ENCODE data around the gene FAHD1.

The FAHD1 gene

GRCh38 chr16:1826691-1827573 is at the start of gene FAHD1, which contains the start of gene HAGH:
TSS of gene FAHD1 (plus strand) at chr16:1827206. CDS start at chr16:1827239, 33 bp downstream.
TSS of gene HAGH (minus strand) at chr16:1826825. CDS start at chr16:1826787, 38 bp downstream.
- DNase-seq (ENCODE audit: low read depth in 2 of 2, low spot score in 1 of 2), result peak; percentile 72 to 76

- no peak for DNase-seq (ENCODE audit: low read depth in 2 of 2, low spot score in 1 of 2)
Measured at GRCh38 chr16:1777375-1778199, 49.4 kb upstream of the FAHD1 start.

DNA sequence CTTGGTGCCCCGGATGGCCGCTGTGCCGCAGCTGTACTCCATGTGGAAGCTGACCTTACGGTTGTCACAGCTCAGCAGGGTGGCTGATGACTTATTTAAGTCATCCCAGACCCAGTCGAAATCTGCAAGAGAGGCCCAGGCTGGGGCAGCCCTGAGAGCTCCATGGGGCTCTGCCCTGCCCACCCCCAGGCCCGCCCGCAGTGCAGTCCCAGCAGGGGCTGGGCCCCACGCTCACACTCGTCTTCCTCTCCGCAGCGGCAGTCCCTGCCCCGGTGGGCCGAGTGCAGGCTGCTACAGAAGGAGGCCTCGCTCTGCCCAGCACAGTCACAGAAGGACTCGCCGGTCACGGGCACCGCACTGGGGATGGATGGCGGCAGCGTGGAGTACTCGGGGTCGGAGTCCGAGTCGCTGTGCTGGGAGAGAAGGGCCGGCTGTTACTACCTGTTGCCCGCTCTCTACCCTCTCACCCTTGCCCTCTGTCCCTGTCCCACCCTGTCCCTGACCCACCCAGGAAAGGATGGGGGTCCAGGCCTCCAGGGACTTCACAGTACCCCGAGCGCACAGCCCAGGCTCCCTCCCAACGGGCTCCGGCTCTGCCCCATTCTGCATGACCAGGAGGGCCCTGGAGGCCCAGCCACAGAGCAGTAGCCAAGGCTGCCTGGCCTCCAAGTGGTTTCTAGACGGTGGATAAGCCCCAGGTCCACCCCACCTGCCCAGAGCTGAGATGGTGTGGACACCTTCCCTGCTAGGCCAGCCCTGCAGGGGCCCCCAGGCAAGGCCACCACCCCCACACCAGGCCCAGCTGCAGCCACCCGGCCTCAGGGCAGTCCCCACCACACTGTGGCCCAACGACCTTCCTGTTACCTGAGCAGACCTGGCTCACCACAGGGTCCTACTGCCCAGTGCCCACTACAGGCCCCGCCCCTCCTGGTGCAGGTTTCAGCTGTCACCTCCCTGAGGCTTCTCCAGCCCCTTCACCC is 48.5 kb upstream of the FAHD1 start:
- DNase-seq (ENCODE audit: low read depth in 2 of 2, low spot score in 1 of 2), result no peak

DNA sequence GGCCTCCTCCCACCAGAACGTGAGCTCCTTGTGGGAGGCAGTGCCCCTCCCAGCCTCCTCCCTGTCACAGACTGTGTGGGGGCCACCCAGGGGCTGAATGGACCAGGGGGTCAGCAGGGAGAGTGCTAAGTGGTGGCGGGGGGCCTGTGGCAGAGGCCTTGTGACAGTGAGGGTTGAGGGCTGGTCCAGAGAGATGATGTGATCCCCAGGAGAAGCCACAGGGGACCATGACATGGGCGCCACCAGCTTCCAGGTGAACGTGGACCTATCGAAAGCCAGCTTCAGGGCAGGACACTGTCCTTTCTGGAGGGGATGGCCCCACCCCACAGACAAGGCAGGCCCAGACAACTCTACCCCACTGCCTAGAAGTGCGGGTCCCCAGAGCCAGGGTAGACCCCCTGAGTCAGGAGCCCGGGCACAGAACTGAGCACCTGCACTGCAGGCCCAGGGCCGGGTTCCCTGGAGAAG is 47.7 kb upstream of the FAHD1 start:
- DNase-seq (ENCODE audit: low read depth in 2 of 2, low spot score in 1 of 2), result no peak

DNA sequence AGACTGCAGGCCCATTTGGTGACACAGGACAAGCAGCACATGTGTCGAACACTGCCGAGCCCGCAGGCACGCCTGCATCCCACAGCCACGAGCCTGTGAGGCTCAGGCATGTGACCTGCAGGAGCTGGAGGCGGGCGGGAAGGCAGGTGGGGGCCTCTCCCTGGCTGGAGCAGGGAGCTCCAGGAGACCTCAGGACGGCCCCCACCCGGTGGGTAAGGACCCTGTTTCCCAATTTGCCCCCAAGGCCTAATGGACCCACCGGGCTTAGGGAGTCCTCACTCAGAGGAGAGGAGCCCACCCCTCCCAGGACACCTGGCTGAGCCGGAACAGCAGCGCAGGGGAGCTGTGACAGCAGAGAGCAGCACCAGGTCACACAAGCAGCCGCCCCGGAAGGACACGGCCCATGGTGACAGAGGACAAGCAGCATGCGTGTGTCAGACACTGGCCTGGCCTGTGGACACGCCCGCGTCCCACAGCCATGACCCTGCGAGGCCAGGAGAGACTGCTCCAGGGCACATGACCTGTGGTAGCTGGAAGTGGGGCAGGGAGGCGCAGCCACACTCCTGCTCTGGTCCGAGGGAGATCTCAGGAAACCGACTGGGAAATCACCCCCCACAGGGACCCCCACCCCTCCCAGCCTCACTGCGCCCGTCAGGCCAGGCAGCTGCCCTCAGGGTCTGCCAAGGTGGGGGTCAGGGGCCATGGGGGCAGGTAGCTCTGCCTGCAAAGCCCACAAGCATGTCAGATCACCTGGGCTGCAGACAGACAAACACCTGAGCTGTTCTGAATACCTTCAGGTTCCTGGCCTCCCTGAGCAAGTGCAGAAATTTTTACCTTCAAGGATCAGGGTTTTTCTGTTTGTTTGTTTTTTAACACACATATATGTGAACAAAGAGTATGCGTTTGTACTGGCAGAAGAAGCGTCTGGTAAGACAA is 47.0 kb upstream of the FAHD1 start:
- DNase-seq (ENCODE audit: low read depth in 2 of 2, low spot score in 1 of 2), result no peak

GRCh38 chr16:1780677-1781072 is 46.3 kb upstream of the FAHD1 start:
- no peak for DNase-seq (ENCODE audit: low read depth in 2 of 2, low spot score in 1 of 2)

DNA sequence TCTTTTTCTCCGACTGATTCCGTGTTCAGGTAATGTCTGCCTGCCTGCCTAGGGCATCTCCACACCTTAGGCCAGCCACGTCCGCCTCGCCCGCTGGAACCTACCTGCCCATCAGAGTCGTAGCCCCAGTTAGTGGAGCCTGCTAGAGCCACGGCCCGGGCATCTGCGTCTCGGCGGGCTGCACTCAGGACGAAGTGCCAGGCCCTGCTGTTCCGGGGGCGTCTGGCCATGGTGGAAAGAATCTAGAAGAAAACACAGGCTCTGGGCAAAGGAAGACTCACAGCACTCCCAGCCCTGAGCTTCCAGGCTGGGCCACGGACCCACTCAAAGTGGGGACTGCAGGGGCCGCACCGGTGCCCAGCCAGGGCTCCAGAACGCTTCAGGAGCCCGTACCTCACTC is 45.8 kb upstream of the FAHD1 start:
- no peak for DNase-seq (ENCODE audit: low read depth in 2 of 2, low spot score in 1 of 2)

- DNase-seq (ENCODE audit: low read depth in 2 of 2, low spot score in 1 of 2), result no peak
Measured at GRCh38 chr16:1781758-1782407, 45.1 kb upstream of the FAHD1 start.

DNA sequence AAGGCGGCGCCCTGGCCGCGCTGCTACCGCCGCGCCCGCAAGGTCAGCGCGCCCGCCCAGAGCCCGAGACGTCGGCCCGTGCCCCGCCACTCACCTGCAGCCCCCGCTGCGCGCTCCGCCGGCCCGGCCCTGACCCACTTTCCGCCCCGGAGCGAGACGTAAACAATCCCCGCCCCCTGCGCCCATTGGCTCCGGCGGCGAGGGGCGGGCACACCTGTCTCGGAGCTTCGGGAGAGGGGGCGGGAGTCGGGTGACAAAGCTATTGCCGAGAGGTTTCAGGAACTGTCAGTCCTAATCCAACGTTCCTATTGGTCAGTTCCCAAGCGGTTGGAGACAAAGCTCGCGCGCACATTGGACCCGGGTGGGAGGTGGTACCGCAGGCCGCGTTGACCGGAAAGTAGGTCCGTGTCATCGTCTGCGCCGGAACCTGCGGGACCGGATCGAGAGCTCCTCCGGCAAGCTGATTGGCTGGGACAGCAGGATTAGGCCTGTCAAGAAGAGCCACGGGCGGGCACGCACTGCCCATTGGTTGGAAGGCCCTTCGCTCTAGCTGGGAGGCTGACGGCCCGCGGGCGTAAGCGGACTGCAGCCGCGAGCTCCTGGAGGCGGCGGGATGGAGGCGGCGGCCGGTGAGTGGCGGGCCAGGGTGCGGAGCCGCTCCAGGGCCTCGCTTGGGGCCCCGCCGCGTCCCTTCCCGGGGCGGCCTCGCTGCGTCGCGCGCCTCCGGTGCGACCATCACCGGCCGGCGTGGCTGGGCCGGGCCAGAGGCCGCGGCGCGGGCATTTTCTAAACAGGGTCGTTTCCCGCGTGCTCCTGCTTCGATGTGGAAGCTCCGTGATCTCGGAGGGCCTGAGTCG is 44.4 kb upstream of the FAHD1 start, which contains the start of the genes NUBP2 and SPSB3:
TSS of gene NUBP2 (plus strand) at position 553 of the 857 bp plus-strand sequence. CDS start at position 614, 61 bp downstream.
TSS of gene SPSB3 (minus strand) at position 164 of the 857 bp plus-strand sequence. CDS start 1,088 bp downstream, outside the sequence.
- DNase-seq (ENCODE audit: low read depth in 2 of 2, low spot score in 1 of 2), result peak; percentile 92 to 97

DNA sequence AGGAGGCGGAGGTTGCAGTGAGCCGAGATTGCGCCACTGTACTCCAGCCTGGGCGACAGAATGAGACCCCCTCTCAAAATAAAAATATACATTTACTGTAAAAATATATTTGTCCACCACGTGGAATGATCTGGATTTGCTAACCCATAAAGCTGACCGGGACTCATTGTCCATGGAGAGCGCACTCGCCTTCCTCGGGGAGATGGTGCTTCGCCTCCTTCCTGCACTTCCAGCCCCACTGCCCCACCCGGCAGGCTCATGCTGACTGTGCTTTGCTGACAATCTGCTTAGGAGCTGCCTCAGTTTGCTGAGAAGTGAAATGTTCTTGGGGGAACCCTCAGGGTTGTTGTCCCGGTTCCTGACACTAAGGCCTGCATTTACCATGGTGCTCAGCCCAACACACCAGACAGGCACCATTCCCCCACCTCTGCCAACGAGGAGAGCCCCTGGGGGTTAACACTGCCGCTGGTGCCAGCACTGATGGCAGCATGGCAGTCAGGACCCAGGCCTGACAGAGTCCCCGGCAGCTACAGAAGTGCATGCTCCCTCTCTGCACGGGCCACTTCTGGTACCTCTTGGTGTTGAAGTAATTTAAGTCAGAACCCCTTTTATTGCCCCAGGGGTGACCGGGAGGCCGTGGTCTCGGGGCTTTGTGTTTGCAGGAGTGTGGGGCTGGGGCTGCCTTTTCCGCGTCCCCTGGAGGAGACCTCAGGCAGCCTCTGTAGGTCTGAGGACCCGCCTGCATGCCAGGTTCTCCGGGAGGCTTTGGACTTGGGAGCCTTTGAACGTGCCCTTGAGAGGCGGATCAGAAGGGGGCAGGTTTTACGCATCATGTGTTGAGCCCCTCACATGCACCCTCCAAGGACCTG is 41.8 kb upstream of the FAHD1 start:
- no peak for DNase-seq (ENCODE audit: low read depth in 2 of 2, low spot score in 1 of 2)

GRCh38 chr16:1785846-1786170 is 41.2 kb upstream of the FAHD1 start:
- DNase-seq (ENCODE audit: low read depth in 2 of 2, low spot score in 1 of 2), result no peak

- DNase-seq (ENCODE audit: low read depth in 2 of 2, low spot score in 1 of 2), result no peak
Measured at GRCh38 chr16:1786242-1787055, 40.6 kb upstream of the FAHD1 start.

GRCh38 chr16:1787056-1787321 is 40.0 kb upstream of the FAHD1 start:
- DNase-seq (ENCODE audit: low read depth in 2 of 2, low spot score in 1 of 2), result no peak

DNA sequence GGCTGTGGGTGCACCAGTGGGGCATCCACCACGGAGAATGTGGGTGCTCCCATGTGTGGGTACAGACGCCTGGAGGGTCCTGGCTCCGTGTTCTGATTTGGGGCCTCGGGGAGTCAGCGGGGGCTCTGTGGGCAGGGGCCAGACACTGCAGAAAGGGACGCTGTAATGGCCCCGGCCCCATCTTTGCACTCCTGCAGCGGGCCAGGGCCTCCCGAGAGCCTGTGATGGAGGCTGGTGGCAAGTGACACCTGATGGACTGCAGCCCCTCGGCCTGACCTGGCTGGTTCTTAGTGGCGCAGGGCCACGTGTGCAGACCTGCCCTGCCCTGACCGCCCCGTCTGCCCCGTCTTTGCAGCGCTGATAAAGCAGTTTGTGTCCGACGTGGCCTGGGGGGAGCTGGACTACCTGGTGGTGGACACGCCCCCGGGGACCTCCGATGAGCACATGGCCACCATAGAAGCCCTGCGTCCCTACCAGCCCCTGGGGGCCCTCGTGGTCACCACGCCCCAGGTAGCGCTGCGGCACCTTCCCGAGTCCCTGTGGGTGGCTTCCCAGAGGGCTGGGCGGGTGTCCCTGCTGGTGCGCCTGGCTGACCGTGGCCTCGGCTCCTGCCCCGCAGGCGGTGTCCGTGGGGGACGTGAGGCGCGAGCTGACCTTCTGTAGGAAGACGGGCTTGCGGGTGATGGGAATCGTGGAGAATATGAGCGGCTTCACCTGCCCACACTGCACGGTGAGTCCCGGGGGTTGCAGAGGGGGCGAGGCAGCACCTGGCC is 39.5 kb upstream of the FAHD1 start:
- DNase-seq (ENCODE audit: low read depth in 2 of 2, low spot score in 1 of 2), result no peak

- DNase-seq (ENCODE audit: low read depth in 2 of 2, low spot score in 1 of 2), result no peak
Measured at GRCh38 chr16:1788095-1788707, 38.8 kb upstream of the FAHD1 start.
